22Rv1 (cell line): ENCODE results near the gene SRMS.

ENCODE experiments used
- H3K27ac ChIP-seq: fragments of 450-650 bp; 2 replicates; pipeline ENCODE4 v1.5.1; 2017
- ZFX ChIP-seq: fragments of 450-650 bp; IDR thresholded peaks from 2 replicates; pipeline ENCODE4 v1.6.1; 2017; ENCODE audit warnings: antibody characterized with exemption, borderline replicate concordance
- TF ChIP-seq, protein P1 (sequence below): fragments of 450-650 bp; IDR thresholded peaks from 2 replicates; pipeline ENCODE4 v1.5.1; 2017; ENCODE audit warnings: mild to moderate bottlenecking

The SRMS gene, protein sequence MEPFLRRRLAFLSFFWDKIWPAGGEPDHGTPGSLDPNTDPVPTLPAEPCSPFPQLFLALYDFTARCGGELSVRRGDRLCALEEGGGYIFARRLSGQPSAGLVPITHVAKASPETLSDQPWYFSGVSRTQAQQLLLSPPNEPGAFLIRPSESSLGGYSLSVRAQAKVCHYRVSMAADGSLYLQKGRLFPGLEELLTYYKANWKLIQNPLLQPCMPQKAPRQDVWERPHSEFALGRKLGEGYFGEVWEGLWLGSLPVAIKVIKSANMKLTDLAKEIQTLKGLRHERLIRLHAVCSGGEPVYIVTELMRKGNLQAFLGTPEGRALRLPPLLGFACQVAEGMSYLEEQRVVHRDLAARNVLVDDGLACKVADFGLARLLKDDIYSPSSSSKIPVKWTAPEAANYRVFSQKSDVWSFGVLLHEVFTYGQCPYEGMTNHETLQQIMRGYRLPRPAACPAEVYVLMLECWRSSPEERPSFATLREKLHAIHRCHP

DNA sequence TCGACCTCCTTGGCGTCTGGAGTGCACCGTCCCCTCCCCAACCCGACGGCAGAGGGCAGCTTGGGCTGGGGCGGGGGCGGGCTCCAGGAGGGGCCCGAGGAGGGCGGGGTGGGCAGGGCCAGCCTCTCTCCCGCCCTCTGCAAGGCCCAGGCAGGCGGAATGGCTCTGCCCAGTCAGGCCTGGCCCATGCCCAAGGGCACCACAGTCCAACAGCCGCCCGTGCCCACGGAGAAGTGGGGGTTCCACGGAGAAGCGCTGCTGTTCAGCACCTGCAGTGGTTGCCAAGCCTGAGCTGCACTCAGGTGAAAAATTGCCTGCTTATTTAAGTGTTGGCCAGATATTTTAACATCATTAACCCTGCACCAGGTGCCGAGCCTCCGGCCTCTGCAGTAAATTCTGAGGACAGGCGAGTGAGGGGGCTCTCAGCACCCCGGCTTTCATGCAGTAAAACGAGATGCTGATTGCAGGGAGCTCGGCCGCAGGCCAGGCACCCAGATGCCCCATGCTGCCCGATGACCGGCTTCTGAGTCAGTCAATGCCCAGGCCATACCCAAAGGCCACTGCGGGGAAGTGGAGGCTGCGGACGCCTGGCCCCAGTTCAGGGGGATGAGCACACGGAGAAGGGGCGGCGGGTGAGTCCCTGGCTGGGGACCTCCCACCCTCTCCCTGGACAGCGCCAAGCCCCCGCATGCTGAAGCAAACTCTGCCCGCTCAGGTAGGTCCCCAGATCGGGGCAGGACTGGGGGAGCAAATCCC lies at the start of gene SRMS:
TSS of gene SRMS (minus strand) at position 25 of the 756 bp plus-strand sequence. CDS start 286 bp downstream, outside the sequence.
- no peak within 1 kb of the TSS for H3K27ac ChIP-seq
- TF ChIP-seq, protein P1, sequence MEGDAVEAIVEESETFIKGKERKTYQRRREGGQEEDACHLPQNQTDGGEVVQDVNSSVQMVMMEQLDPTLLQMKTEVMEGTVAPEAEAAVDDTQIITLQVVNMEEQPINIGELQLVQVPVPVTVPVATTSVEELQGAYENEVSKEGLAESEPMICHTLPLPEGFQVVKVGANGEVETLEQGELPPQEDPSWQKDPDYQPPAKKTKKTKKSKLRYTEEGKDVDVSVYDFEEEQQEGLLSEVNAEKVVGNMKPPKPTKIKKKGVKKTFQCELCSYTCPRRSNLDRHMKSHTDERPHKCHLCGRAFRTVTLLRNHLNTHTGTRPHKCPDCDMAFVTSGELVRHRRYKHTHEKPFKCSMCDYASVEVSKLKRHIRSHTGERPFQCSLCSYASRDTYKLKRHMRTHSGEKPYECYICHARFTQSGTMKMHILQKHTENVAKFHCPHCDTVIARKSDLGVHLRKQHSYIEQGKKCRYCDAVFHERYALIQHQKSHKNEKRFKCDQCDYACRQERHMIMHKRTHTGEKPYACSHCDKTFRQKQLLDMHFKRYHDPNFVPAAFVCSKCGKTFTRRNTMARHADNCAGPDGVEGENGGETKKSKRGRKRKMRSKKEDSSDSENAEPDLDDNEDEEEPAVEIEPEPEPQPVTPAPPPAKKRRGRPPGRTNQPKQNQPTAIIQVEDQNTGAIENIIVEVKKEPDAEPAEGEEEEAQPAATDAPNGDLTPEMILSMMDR, result no peak
- TF ChIP-seq ZFX, result no peak

DNA sequence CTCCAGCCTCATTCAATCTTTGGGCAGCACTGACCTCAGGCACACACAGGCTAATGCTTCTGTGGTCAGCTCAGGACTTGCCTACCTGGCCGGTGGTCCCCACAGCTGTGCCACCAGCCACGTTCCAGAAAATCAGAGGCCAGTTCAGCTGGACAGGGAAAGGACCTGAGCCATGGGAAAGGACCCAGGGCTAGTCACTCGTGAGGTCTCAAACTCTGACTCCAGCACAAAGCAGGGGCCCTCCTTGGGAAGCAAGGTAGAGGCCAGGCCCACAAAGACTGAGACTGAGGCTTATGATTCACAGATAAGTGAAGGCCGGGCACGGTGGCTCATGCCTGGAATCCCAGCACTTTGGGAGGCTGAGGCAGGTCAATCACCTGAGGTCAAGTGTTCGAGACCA lies 48.9 kb upstream of the SRMS start:
- no peak overlapping the region for H3K27ac ChIP-seq

DNA sequence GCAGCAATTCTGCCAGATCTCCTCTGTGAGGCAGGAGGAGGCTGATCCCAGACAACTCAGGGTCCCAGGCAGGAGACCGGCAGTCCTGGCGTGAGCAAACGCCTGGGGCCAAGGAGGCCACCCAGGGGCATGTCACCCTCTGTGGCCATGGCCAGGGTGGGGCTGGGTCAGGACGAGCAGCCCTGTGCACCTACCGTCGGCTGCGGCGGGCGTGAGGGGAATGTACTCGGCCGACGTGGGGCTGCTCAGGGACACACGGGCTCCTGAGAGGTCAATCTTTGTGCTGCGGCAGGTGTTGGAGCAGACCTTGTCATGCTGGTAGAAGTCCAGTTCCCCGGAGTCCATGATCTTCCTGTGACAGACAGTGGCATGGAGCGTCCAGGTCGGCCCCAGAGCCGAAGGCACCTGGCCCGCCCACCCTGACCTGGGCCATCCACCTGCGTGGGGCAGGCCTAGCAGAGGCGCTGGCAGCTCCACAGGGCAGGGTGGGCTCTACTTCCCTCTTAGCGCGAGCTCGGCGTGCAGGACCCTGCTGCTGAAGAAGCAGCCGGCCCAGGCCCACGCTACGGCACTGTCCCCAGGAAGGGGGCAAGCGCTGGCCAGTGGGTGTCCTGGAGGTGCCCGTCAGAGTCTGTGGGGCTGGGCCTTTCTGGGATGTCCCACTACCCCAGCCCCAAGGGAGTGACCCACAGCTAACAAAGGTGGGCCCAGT lies 48.0 kb upstream of the SRMS start:
- H3K27ac ChIP-seq, result no peak overlapping the region
- TF ChIP-seq, protein P1, result no peak
- no peak for TF ChIP-seq ZFX

More for the DNA sequence above, 48.9 kb upstream of the SRMS start:
- no peak for TF ChIP-seq ZFX
- TF ChIP-seq, protein P1, result no peak

DNA sequence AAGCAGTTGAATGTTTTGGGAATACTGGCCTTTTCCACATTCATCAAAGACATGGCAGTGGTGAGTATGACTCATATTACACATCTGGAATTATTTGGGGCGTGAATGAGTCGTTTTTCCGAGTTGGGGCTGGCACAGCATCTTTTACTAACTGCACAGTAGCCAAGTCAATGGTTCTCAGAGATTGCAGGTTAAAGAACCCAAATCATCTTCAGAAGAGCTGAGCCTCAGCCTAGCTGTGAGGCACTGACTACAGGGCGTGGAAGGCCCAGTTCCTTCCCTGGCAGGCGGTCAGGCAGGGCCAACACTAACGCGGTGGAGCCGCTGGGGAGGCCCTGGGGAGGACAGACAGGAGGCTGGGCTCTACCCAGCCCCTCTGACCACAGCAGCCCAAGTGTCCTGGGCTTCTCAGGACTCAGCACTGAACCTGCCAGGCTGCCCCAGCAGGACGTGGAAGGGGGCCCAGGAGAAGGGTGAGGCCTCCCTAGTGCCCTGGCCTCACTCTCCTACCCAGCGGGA lies 46.6 kb upstream of the SRMS start:
- no peak overlapping the region for H3K27ac ChIP-seq
- TF ChIP-seq, protein P1, result no peak
- TF ChIP-seq ZFX, result no peak

DNA sequence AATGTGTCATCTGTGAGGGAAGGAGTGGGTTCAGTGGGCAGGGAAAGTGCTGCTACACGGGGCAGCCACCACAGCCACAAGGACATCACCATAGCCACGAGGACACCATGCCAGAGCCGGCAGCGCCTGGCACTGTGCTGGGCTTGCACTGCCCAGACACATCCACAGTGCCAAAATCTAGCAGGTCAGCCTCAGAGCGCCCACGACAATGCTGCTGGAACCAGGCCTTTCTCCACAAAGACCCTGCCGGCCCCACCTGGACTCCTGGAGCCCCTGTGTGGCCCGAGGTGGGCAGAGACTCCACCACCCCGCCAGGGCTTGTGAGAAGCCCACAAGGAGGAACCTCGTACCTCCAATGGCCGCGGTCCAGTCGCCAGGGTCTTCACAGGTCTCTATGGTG lies 45.1 kb upstream of the SRMS start:
- TF ChIP-seq, protein P1, result no peak
- TF ChIP-seq ZFX, result no peak
- H3K27ac ChIP-seq, result no peak overlapping the region

DNA sequence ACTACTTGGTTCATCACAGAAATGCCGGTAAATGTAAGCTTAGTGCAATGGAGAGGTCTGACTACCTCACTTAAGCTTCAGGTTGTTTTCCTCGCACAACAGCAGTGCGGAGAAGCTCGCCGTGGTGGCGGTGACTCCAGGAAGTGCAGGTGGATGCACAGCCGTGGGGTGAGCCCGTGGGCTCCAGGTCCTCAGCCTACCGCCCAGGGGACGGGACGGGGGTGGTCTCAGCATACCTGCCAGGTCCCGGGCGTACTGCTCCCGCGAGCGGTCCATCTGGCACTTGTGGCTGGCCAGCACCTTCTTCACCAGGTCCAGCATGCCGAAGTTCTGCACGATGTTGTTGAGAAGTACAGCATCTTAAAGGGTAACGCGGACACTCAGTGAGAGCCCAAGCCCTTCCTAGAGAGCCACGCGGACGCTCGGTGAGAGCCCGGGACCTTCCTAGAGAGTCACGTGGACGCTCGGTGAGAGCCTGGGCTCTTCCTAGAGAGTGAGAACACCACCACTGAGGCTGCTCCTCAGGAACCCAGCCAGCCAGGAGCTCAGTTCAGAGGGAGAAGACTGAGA lies 44.3 kb upstream of the SRMS start:
- H3K27ac ChIP-seq, result no peak overlapping the region
- no peak for TF ChIP-seq ZFX
- TF ChIP-seq, protein P1, result no peak
